DND-41 (cell line): ENCODE measurements around the gene NMRK1.

Experiments used
- EZH2 ChIP-seq: IDR thresholded peaks from 3 replicates; pipeline ENCODE4 v1.6.1; 2012; ENCODE audit warnings: borderline replicate concordance, low read depth, mild to moderate bottlenecking, moderate library complexity, low read length, inconsistent platforms; ENCODE audit not compliant: severe bottlenecking
- TF ChIP-seq, protein P1 (sequence below): IDR thresholded peaks from 2 replicates; pipeline ENCODE4 v1.5.1; 2012; ENCODE audit warnings: borderline replicate concordance, low read length, moderate library complexity, mild to moderate bottlenecking; ENCODE audit not compliant: poor library complexity, severe bottlenecking; ENCODE audit errors: extremely low read depth

DNA sequence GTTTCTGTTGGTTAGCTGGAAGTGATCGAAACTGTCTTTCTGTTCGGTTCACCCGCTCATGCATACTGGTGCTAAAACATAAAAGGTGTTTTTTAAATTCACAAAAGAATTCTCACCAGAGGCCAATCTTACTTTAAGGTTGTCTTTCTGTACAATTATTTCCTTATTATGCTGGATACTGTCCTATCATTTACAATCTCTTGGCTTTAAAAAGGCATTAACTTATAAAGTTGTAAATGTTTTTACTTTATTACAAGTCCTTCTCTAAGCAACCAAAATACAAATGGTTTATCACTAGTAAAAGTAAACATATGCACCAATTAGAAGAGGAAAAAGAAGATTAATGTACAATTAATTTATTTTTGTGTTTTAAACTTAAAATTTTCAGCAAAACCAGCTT, 70.6 kb downstream of the NMRK1 start:
- no peak for TF ChIP-seq EZH2
- TF ChIP-seq, protein P1, sequence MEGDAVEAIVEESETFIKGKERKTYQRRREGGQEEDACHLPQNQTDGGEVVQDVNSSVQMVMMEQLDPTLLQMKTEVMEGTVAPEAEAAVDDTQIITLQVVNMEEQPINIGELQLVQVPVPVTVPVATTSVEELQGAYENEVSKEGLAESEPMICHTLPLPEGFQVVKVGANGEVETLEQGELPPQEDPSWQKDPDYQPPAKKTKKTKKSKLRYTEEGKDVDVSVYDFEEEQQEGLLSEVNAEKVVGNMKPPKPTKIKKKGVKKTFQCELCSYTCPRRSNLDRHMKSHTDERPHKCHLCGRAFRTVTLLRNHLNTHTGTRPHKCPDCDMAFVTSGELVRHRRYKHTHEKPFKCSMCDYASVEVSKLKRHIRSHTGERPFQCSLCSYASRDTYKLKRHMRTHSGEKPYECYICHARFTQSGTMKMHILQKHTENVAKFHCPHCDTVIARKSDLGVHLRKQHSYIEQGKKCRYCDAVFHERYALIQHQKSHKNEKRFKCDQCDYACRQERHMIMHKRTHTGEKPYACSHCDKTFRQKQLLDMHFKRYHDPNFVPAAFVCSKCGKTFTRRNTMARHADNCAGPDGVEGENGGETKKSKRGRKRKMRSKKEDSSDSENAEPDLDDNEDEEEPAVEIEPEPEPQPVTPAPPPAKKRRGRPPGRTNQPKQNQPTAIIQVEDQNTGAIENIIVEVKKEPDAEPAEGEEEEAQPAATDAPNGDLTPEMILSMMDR, result no peak
